ENCODE data around the gene GJD4. TPM values are rescaled to one million over a fixed set of nuclear protein-coding genes. Genes with fewer than 3 reads are reported as not detected.

GJD4 gene
- total RNA-seq, 1 donor from 2014 or later: not detected

GRCh38 chr10:35633006-35633980, 28.2 kb downstream of the GJD4 start:
- Mint-ChIP-seq H3K27ac (no peak overlapping the region), H3K9me3 (no peaks in the 10 kb centered on the region), H3K27me3 (peaks cover 34% of the 10 kb centered on the region), H3K36me3 (ENCODE audit: low read depth) (no peaks in the 10 kb centered on the region), H3K4me3 (no peak overlapping the region), H3K4me1 (no peaks in the 10 kb centered on the region)
- no peak for TF ChIP-seq CTCF (IDR thresholded peaks at IDR 0.05)
- DNase-seq (no peak), ATAC-seq (ENCODE audit: low read depth) (no peak)
- ChIA-PET POLR2A (no interaction called here), CTCF (interaction anchor here (0.7 to 4.9 kb wide), 4 partner anchors 20 to 1247 kb away, joined by 3 to 35 read pairs (median 3); no protein-coding TSS in a partner anchor)
- intact Hi-C loops (cut with micrococcal nuclease): loop anchor here (10.0 kb wide), 1 partner anchor 388 kb away; no protein-coding TSS in a partner anchor

GRCh38 chr10:35635576-35635975, 30.4 kb downstream of the GJD4 start:
- no peak for TF ChIP-seq CTCF (IDR thresholded peaks at IDR 0.05)
- DNase-seq (no peak), ATAC-seq (ENCODE audit: low read depth) (peak; percentile 66)
- Mint-ChIP-seq H3K27ac (no peak overlapping the region), H3K27me3 (peaks cover 36% of the 10 kb centered on the region), H3K4me1 (peaks cover 9% of the 10 kb centered on the region), H3K36me3 (ENCODE audit: low read depth) (no peaks in the 10 kb centered on the region), H3K4me3 (no peak overlapping the region), H3K9me3 (no peaks in the 10 kb centered on the region)
- ChIA-PET CTCF (interaction anchor here (1.0 to 4.9 kb wide), 8 partner anchors 9 to 1250 kb away, joined by 3 to 35 read pairs (median 6); no protein-coding TSS in a partner anchor), POLR2A (no interaction called here)
- intact Hi-C loops (cut with micrococcal nuclease): loop anchor here (1.0 to 10.0 kb wide), 7 partner anchors 146 to 1862 kb away; no protein-coding TSS in a partner anchor

- H3K36me3 Mint-ChIP-seq (ENCODE audit: low read depth): no peaks in the 10 kb centered on the region
- H3K27me3 Mint-ChIP-seq: peaks cover 36% of the 10 kb centered on the region
- no peaks in the 10 kb centered on the region for H3K9me3 Mint-ChIP-seq
- ChIA-PET CTCF (interaction anchor here (0.9 to 4.9 kb wide), 3 partner anchors 1088 to 1859 kb away, joined by 3 to 35 read pairs (median 3); no protein-coding TSS in a partner anchor), POLR2A (no interaction called here)
- ATAC-seq (ENCODE audit: low read depth) (no peak), DNase-seq (no peak)
- no peak overlapping the region for H3K27ac Mint-ChIP-seq
- H3K4me1 Mint-ChIP-seq: peaks cover 13% of the 10 kb centered on the region
- no peak overlapping the region for H3K4me3 Mint-ChIP-seq
- intact Hi-C loops (cut with micrococcal nuclease): loop anchor here (5.0 to 10.0 kb wide), 2 partner anchors 392 to 1860 kb away; no protein-coding TSS in a partner anchor
- TF ChIP-seq CTCF (IDR thresholded peaks at IDR 0.05): no peak
These were observed 31.8 kb downstream of the GJD4 start for GRCh38 chr10:35636956-35637355.

- H3K9me3 Mint-ChIP-seq: no peaks in the 10 kb centered on the region
- intact Hi-C loops (cut with micrococcal nuclease): loop anchor here (5.0 to 10.0 kb wide), 2 partner anchors 393 to 1860 kb away; no protein-coding TSS in a partner anchor
- H3K36me3 Mint-ChIP-seq (ENCODE audit: low read depth): no peaks in the 10 kb centered on the region
- no peak for DNase-seq
- ChIA-PET POLR2A (no interaction called here), CTCF (interaction anchor here (1.1 to 4.9 kb wide), 4 partner anchors 74 to 1858 kb away, joined by 3 to 35 read pairs (median 6); no protein-coding TSS in a partner anchor)
- H3K4me1 Mint-ChIP-seq: peaks cover 17% of the 10 kb centered on the region
- peaks cover 38% of the 10 kb centered on the region for H3K27me3 Mint-ChIP-seq
- no peak overlapping the region for H3K4me3 Mint-ChIP-seq
- H3K27ac Mint-ChIP-seq: no peak overlapping the region
- TF ChIP-seq CTCF (IDR thresholded peaks at IDR 0.05): no peak
- ATAC-seq (ENCODE audit: low read depth): no peak
These were observed 32.3 kb downstream of the GJD4 start for GRCh38 chr10:35637462-35637861.

- DNase-seq (no peak), ATAC-seq (ENCODE audit: low read depth) (no peak)
- Mint-ChIP-seq H3K4me1 (peaks cover 21% of the 10 kb centered on the region), H3K36me3 (ENCODE audit: low read depth) (no peaks in the 10 kb centered on the region), H3K27me3 (peaks cover 38% of the 10 kb centered on the region), H3K9me3 (no peaks in the 10 kb centered on the region), H3K27ac (no peak overlapping the region), H3K4me3 (peak overlapping the region; percentile 2)
- no peak for TF ChIP-seq CTCF (IDR thresholded peaks at IDR 0.05)
- POLR2A ChIA-PET: no interaction called here
- CTCF ChIA-PET: interaction anchor here (1.1 to 4.9 kb wide), 3 partner anchors 75 to 1242 kb away, joined by 4 to 35 read pairs (median 8); no protein-coding TSS in a partner anchor
- intact Hi-C loops (cut with micrococcal nuclease): loop anchor here (5.0 to 10.0 kb wide), 2 partner anchors 393 to 1859 kb away; no protein-coding TSS in a partner anchor
These were observed 33.0 kb downstream of the GJD4 start for GRCh38 chr10:35638101-35638500.

Measured in activated B cell treated with CpG ODN at 0.5 μM for 24 hours (primary cell).